IPS DF 19.7 (cell line): ENCODE data around the gene OR8B4.
"Not testable (repeated sequence)": the region's sequence is repeated elsewhere in the genome, so short reads cannot be mapped to it uniquely, and the experiment has no call there.

ENCODE experiments used
- DNase-seq: peaks from one replicate; pipeline ENCODE4 v3.0.0-alpha.2; 2013; ENCODE audit warnings: low read depth, low spot score

Gene OR8B4, protein sequence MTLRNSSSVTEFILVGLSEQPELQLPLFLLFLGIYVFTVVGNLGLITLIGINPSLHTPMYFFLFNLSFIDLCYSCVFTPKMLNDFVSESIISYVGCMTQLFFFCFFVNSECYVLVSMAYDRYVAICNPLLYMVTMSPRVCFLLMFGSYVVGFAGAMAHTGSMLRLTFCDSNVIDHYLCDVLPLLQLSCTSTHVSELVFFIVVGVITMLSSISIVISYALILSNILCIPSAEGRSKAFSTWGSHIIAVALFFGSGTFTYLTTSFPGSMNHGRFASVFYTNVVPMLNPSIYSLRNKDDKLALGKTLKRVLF

GRCh38 chr11:124424384-124424921 lies at the start of gene OR8B4:
Gene OR8B4, minus strand, starts transcription at chr11:124424871. Its CDS starts 0 bp downstream, at chr11:124424871.
- DNase-seq = no peak

DNA sequence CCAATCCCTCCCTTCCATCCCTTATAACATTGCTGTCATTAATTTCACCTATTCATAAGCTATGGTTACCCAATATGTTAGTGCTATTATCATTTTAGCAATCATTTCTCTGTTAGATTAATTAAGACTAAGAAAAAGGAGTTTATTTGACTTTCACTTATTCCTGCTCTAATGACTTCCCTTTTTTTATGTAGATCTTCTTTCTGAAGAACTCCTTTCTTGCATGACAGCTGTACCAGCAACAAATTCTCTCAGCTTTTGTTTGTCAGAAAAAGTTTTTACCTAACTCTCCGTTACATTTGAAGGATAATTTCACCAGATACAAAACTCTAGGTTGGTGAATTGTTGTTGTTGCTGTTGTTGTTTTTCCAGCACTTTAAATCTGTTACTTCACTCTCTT lies 49.4 kb upstream of the OR8B4 start:
- DNase-seq = no peak

DNA sequence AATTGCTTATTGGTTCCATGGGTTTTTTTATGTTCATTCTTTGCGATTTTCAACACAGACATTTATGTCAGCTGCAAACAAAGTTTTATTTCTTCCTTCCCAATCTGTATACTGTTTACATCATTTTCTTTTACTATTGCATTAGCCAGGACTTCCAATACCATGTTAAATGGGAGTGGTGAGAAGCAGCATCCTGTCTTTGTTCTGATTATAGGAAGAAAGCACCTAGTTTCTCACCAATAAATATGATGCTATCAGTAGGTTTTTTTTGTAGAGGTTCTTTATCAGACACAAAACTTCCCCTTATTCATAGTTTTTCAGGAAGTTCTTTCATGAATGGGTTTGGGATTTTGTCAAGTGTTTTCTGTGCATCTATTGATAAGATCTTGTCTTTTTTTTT lies 48.8 kb upstream of the OR8B4 start:
- no peak for DNase-seq

DNA sequence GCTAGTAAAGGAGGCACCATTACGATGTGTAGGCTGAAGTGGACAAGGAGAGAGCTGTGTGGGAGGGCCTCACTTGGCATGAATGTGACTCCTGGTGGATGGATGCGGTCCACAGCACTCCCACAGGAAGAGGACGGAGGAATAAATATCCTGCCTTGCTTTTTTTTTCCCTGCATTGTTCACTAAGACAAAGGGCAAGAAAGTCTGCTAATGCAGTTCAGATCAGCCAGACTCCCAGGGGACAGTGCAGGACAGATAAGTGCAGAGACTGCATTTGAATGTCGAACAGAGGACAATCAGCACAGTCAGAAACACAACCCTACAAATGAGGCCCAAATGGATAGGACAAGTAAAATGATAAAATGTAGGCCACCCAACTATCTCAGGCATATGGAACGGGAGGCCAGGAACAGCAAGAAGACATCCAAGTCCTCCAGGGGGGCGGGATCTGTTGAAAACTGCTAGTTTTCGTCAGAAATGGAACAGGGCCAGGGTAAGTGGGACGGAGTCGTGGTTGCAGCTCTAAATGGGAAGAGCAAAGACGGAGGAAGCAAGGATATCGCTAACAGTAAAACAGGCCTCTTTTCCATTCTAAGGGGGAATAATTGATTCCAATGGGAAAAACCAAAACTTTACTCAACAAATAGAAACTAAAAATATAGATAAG lies 46.0 kb upstream of the OR8B4 start:
- no peak for DNase-seq

GRCh38 chr11:124467381-124467927 lies 42.8 kb upstream of the OR8B4 start:
- DNase-seq = no peak

DNA sequence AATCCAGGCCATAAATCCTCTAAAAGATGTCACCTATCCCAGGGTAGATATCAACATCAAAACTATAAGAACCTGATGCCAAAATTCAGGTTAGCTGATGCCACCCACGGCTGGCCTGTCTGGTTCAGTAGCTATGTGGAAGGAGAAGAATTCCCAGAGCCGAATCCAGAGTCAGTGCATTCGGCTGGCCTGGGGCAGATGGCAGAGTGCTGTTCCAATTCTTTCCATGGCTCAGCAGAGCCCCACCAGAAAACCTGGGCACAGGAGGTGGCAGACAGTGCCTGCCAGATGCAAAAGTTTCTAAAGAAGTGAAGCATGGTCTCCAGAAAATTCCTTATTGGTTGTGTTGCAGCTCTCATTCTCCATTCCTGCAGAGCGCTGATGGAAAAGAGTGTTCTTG lies 40.7 kb upstream of the OR8B4 start:
- DNase-seq = no peak

- DNase-seq = no peak
Observed at GRCh38 chr11:124463990-124464389, 39.3 kb upstream of the OR8B4 start.

DNA sequence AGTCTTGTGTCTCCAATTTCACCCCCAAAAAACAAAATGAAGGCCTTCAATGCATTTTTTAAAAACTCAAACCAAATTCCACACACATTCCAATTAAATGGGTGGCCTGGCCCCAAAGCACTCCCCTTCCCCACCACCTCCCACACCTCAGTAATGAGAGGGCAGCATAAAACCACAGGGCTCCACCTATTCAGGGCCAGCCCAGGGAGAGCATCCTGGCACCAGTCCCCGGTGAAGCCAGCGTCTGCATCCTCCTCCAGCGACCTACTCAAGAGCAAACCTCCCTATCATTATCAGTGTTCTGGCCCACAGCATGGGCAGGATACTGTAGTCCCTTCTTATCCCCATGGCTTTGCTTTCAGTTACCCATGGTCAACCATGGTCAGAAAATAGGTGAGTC lies 38.7 kb upstream of the OR8B4 start:
- no peak for DNase-seq

GRCh38 chr11:124460459-124460858 lies 35.8 kb upstream of the OR8B4 start:
- DNase-seq = no peak

DNA sequence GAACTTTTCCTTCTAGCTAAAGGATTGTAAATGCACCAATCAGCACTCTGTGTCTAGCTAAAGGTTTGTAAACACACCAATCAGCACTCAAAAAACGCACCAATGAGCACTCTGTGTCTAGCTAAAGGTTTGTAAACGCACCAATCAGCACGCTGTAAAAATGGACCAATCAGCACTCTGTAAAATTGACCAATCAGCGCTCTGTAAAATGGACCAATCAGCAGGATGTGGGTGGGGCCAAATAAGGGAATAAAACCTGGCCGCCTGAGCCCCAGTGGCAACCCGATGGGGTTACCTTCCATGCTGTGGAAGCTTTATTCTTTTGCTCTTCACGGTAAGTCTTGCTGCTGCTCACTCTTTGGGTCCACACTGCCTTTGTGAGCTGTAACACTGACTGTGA lies 34.7 kb upstream of the OR8B4 start:
- DNase-seq = not testable (repeated sequence)

- DNase-seq = no peak
Observed at GRCh38 chr11:124454552-124454951, 29.9 kb upstream of the OR8B4 start.

DNA sequence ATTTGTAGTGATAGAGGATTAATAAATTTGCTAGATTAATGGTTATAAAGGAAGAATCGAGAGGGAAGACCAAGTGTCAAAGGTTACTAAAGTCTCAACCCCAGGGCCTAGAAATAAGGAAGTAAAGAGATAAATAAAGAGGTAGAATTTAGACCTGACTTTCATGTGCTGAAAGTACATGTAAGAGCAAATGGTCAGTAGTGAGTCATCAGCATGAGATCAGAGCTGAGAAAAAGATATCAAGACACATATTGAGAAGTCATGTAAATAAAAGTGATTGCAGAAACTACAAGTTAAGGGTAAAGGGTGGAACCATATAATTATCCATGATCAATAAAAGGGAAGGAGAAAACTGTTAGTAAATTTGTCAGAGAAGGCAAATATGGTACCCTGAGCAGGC lies 22.2 kb upstream of the OR8B4 start:
- DNase-seq = no peak

- no peak for DNase-seq
Observed at GRCh38 chr11:124445646-124446150, 21.0 kb upstream of the OR8B4 start, which contains the start of gene OR8B8. Gene OR8B8, minus strand, starts transcription at chr11:124445696. Its CDS starts 4,611 bp downstream, at chr11:124441085.

GRCh38 chr11:124442847-124443246 lies 18.2 kb upstream of the OR8B4 start:
- no peak for DNase-seq

GRCh38 chr11:124442442-124442841 lies 17.8 kb upstream of the OR8B4 start:
- DNase-seq = no peak

GRCh38 chr11:124441519-124441918 lies 16.8 kb upstream of the OR8B4 start:
- no peak for DNase-seq

- no peak for DNase-seq
Observed at GRCh38 chr11:124441081-124441480, 16.4 kb upstream of the OR8B4 start.

- DNase-seq = no peak
Observed at GRCh38 chr11:124440608-124441007, 15.9 kb upstream of the OR8B4 start.

GRCh38 chr11:124434699-124435098 lies 10.0 kb upstream of the OR8B4 start:
- no peak for DNase-seq

- no peak for DNase-seq
Observed at GRCh38 chr11:124429599-124429998, 4.9 kb upstream of the OR8B4 start.

GRCh38 chr11:124421043-124421442 lies 3.6 kb downstream of the OR8B4 start:
- no peak for DNase-seq

- DNase-seq = no peak
Observed at GRCh38 chr11:124415356-124415923, 9.2 kb downstream of the OR8B4 start.
